Measurements from ENCODE around the gene NTRK1.

GRCh38 chr1:156833603-156834002, 27.1 kb upstream of the NTRK1 start:
- TF ChIP-seq ARNT (IDR thresholded peaks at IDR 0.05) (no peak), FOXA1 (IDR thresholded peaks at IDR 0.05) (no peak), CTBP1 (IDR thresholded peaks at IDR 0.05; ENCODE audit: borderline replicate concordance) (no peak), SP1 (IDR thresholded peaks at IDR 0.05) (no peak), HDGF (IDR thresholded peaks at IDR 0.05; ENCODE audit: borderline replicate concordance) (no peak), LEF1 (IDR thresholded peaks at IDR 0.05; ENCODE audit: borderline replicate concordance) (no peak)
- TF ChIP-seq, protein P1, sequence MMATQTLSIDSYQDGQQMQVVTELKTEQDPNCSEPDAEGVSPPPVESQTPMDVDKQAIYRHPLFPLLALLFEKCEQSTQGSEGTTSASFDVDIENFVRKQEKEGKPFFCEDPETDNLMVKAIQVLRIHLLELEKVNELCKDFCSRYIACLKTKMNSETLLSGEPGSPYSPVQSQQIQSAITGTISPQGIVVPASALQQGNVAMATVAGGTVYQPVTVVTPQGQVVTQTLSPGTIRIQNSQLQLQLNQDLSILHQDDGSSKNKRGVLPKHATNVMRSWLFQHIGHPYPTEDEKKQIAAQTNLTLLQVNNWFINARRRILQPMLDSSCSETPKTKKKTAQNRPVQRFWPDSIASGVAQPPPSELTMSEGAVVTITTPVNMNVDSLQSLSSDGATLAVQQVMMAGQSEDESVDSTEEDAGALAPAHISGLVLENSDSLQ (IDR thresholded peaks at IDR 0.05): no peak
